NCI-H2227 (cell line): ENCODE results near the gene LRRFIP1.
"Not testable (repeated sequence)": the region's sequence is repeated elsewhere in the genome, so short reads cannot be mapped to it uniquely, and the experiment has no call there.

Experiments
- DNase-seq: peaks from one replicate; lab custom pipeline; 2025; ENCODE audit not compliant: unreplicated experiment; lab: John Stamatoyannopoulos, UW

Gene LRRFIP1, protein sequence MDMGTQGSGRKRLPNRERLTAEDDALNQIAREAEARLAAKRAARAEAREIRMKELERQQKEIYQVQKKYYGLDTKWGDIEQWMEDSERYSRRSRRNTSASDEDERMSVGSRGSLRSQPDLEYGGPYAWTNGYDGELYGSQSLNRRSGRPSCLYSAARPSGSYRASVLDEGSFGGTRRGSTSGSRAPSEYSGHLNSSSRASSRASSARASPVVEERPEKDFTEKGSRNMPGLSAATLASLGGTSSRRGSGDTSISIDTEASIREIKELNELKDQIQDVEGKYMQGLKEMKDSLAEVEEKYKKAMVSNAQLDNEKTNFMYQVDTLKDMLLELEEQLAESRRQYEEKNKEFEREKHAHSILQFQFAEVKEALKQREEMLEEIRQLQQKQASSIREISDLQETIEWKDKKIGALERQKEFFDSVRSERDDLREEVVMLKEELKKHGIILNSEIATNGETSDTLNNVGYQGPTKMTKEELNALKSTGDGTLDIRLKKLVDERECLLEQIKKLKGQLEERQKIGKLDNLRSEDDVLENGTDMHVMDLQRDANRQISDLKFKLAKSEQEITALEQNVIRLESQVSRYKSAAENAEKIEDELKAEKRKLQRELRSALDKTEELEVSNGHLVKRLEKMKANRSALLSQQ

DNA sequence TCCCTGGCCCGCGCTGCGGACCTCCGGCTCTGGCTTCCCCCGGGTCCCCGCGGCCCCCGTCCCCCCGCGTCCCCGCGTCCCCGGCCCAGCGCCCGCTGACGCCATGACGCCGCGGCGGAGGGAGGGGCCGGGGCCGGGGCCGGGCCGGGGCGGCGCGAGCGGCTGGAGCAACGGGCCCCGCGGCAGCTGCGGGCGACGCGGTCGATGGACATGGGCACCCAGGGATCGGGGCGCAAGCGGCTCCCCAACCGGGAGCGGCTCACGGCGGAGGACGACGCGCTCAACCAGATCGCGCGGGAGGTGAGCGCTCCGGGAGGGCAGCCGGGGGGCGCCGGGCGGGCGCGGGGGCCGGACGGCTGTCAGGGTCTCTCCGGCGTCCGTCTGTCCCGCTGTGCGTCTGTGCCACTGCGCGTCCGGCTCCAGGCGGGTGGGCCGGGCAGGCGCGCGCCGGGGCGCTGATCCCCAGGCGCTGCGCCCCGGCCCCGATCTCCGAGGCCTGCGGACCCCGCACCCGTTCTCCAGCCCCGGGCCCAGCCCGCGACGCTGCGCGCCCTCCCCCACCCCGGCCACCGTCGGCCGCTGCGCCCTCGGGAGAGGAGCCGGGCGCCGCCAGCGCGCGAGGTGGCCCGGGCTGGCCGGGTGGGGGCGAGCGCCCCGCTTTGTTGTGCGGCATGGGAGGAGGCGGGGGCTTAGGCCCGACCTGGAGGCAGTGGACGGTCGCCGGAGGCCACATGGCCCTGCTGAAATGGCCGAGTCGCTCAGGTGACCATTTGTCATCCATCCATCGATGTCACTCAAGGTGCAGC lies at the start of gene LRRFIP1:
Gene LRRFIP1 (plus strand): TSS at position 147 of the 806 bp plus-strand sequence. CDS start 58 bp downstream, at position 205.
- DNase-seq, result peak; percentile 63

DNA sequence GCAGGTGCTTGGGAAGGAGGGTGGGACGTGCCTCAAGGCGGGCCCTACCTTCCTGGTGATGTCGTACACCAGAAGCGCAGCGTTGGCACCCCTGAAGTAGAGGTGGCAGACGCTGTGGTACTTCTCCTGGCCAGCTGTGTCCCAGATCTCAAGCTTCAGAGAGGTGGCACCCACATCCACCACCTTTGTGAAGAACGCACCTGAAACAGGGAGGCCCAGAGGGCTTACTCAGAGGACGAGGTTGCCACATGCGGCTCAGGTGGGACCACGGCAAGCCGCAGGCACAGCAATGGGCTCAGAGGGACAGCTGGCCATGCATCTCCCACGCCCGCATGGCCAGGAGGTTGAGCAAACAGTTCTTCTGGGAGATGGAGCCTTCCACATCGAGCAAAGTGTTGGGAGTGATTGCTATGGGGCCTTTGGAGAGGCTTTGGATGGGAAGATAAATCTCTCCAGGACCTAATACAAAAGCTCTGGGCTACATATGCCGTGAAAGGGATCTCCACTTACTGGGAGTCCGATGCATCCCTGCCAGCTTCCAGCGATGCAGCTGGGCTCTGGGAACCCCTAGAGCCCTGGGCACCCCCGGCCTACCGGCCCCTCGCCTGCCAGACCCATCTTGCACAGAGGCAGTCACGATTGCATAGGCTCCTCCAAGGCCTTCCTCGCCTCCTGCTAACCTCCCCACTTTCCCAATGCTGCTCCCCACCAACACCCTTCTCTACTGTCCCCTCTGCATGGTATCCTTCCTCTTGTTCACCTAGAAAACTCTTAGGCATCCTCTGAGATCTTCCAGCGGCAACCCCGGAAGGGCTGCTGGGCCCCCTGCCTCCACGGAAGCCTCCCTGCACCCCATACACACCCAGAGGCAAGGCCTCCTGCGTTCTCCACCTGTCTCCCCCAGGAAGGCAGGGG lies 49.2 kb upstream of the LRRFIP1 start:
- no peak for DNase-seq

DNA sequence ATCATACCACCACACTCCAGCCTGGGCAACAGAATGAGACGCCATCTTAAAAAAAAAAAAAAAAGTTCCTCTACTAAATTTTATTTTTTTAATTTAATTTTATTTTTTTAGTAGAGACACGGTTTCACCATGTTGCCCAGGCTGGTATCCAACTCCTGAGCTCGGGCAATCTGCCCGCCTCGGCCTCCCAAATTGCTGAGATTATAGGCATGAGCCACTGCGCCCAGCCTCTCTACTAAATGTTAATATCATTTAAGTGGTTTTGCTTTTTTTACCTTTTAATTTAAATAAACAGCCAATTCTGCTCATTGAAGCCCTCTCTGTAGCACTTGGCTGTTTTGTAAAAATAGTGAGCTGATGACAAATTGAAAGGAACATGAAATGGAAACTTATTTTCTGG lies 46.1 kb upstream of the LRRFIP1 start:
- DNase-seq, result no peak

DNA sequence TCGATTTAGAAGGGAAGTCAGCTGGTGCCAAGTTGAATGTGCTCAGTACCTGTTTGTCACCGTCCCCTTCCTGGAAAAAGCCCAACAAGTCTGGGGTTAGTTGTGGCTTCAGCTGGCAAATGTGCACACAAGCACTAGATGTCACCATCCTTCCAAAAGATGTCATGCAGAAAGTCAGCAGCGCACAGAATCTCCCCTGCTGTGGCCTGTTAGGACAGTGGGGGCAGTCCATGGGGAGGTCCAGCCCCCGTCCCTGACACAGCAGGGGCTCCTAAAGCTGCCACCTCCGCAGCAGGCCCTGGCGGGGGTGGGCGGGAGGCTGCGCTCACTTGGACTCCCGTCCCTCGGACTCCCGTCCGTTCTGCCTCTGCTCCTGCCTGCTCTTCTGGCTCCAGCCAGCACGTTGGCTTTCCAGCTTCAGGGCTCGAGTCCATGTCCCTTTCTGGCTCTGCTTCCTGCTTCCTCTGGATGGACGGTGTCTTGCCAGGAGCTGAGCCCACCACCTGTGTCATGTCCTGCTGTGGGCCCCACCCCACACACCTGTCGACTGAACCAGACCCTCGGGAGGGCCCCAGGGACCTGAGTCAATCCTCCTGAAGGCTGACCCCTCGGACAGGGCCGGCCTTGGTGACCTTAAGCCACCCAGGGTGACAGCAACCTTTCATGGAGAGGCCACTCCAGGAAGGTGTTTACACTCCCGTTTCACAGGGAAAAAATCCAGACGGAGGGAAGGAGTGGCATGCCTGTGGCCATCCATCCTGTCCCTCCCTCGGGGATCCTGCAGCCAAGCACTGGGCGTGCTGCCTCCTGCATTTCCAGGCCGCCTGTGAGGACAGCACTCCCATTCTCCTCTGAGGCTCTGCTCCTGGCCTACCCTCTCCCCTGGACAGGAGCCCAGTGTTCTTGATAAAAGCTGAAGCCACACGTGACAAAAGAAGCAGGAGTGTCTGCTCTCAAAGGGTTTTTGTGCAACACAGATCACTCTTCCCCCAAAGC lies 45.3 kb upstream of the LRRFIP1 start:
- DNase-seq, result peak; percentile 49

DNA sequence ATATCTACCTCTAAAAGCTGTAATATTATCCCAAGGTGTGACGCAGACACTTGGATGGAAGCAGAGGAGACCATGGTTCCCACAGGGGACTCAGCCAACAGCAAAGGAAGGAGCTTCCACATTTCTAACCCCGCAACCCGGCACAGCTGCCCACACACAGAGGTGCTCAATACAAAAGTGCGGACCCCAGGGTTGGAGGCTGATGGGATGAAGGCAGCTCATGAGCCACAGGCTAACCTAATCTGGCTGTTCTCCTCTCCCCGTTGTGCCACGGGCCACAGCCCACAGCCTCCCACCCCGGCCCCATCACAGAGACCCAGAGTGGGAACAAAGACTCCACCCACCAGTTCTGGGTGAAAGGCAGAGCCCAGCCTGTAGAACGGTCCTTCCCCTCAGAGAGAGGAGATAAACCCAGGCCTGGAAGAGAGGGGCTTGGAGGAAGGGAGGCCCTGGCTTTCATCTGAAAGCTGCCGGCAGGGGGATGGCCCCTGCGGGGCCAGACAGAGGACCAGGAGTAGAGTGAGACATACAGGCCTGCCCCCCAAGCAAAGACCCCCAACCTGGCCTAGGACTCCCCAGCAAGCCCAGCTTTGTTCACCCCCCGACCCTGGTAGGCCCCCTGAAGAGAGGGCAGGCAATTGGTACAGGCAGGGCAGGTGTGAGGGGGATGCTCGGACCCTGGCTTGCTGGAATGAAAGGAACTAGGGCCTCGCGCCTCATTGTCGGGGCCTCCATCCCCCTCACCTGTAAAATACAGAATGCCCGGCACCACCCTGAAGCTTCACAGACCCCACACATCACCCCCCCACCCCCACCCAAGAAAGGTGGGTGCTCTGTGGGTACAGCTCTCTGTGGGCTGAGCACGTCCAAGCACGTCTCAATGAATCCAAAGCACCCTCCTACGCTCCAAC lies 43.7 kb upstream of the LRRFIP1 start:
- DNase-seq, result no peak

DNA sequence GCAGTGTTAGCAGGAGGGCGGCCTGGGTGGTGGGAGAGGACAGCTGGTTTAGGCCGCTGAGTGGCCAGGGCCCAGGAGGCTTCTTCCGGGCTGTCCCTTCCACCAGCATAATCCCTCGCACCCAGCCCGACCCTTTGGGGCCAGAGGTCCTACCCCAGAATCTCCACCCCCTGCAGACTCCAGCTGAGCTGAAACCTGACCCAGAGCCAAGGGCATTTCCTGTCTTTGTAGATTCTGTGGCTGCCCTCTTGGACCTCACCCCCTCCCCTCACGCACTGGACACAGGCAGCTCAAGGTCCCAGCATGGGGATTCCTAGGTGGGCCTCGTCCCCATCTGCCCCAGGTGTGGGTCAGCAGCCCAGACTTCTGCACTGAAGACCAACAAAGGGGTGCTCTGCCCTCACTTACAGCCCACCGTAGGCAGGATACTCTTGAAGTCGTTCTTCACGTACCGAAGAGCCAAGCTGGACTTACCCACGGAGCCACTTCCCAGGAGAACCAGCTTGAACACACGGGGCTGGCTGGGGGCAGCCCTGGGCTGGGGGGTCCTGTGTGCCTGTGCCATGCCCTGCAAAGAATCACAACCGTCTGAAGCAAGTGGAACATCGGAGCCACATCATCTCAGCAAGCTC lies 41.7 kb upstream of the LRRFIP1 start:
- no peak for DNase-seq

DNA sequence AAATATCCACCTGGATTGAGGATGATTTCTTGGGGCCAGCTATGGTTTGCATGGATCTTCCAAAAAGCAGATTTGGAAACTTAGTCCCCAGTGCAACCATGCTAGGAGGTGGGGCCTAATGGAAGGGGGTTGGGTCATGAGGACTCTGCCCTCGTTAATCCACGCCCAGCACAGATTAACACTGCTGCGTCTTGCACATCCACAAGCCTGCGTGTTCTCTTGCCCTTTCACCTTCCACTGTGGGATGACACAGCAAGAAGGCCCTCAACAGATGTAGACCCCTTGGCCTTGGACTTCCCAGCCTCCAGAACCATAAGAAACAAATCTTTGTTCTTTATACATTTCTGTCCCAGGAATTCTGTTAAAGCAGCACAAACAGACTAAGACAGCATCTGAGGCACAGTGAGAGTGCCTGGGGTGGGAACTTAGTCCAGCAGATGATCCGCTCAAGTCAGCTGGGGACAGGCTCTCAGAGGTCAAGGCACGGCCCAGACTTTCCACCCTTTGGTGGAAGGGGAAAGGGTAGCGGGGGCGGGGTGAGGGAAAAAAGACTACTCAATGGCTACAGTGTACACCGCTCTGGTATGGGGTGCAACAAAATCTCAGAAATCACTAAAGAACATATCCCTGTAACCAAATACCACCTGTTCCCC lies 39.2 kb upstream of the LRRFIP1 start:
- DNase-seq, result no peak

DNA sequence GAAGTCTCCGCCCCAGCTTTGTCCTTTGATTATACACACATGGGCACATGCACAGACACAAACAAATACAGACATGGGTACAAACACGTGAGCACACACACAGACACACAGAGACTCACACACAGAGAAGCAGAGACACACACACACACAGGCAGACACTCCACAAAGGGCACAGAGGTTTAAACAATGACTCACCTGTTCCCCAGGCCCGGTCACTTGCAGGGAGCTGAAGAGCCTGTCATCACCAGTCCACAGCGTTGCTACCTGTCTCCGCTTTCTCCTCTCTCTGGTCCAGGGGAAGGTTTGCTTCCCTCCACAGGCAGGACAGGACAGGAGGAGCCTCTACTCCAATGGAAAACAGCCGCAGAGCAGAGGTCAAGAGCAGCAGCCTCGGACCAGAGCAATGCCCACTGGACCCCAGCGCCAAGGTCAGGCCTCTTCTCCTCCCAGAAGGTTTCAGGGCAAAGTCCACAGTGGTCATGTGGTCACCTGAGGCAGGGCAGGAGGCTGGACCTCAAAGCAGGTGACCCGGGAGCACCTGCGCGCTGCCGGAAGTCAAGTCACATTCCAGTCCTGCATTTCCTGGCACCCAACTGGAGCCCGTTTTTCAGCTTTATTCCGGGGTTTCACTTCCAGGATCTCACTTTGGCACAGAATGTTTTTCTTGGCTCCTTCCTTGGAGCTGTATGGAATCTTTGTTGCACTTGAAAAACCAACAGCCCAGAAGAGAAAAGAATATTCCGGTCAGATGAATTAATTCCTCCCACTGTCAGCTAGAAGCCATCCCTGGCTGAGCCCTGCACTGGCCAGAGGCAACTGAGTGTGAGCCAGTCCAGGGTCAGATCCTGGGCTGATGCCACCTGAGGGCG lies 36.9 kb upstream of the LRRFIP1 start, which contains the start of gene RAB17:
Gene RAB17 (minus strand): TSS at position 463 of the 869 bp plus-strand sequence. CDS start 4,580 bp downstream, outside the sequence.
- no peak for DNase-seq

DNA sequence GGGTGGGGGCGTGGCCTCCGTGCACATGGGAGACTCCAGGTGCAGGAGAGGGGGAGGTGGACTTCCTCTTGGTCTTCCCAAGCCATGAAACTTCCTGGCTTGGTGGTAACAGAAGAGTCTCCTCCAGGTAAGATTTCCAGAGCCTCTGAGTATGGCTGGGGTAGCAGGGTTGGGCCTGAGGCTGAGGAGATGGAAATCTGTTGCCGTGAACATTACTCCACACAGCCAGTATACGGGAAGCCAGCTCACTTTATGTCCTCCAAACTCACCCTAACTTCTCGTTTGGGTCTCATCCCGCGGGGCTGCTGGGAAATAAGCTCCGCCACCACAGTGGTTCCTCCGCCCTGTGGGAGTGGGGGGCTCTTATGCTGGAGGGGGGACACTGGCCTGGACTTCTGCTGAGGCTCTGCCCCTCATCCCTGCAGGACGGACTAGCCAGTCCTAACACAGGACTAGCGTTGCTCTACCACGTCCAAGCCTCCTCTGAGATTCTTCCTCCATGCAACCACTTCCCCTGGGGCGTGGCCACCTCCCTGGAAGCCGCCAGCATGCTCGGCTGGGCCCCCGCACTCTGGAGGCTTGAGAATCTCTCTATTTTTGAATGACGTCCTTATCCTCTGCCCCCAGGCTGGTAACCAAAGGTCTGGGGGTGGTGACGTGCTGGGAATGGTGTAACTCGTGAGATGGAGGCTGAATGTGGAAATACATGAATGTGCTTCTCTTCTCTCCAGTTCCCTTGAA lies 36.1 kb upstream of the LRRFIP1 start:
- DNase-seq, result no peak

DNA sequence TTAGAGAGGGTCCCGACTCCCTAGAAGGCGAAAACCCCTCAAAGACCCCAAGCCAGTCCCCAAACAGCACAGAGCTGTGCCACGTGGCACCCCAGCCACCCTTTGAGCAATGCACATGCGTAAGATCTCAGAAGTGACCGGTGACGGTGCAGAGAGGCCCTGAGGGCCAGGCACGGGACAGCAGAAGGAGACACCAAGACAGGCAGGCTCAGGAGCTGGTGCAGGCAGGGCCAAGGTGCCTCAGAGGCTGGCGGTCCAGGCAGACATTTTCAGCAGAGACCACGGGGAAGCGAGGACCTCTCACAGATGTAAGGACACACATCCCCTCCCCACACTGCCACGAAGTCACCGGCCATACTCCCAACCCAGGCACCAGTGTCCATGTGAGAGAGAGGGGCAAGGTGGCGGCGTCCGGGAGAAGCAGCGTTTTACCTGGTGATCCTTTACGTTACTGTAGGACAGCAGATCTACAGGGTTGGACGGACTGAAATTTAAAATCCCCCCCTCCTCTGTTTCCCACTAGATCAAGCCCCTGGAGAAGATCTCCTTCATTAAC lies 34.9 kb upstream of the LRRFIP1 start:
- no peak for DNase-seq

DNA sequence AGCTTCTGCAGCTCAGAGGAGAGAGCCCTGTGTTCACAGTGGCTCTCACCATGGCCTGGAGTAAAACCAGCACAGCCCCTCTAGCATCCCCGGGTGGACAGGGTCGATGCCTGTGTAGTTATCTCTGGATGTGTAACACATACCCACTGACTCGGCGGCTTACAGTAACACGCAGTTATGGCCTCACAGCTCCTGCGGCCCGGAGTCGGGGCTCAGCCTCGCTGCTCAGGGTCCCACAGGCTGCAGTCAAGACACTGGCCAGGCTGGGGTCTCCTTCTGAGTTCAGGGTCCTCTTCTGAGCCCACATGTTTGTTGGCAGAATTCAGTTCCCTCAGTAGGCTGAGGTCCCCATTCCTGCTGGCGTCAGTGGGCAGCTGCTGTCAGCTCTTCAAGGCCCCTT lies 34.4 kb upstream of the LRRFIP1 start:
- DNase-seq, result no peak

DNA sequence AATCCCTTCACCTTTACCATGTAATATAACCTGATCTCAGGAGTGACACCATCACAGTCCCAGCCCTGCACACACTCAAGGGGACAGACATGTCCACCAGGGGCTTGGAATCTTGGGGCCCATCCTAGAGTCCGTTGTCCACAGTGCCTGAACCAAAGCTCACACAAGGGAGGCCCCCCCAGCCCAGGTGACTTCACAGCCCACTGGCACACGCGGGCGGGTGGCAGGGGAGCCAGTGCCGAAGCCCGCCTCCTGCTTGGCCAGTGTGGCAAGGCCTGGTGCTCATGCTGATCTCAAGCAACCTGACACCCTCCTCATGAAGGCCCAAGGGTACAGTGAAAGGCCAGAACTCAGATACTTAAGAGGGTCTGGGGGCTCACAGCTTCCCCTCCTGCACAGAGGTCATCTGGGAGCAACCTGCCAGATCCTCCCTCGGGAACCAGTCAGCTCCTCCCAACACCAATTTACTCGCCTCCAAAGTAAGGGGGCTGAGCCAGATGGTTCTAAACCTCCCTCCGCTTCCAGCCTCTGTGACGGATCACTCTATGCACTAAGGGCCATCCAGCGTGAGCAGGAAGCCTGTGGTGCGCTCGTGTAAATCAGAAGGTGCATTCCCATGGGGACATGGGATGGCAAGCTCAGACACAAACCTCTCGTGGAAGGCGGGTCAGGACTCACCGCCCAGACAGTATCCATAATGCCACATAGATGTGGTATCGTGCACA lies 33.6 kb upstream of the LRRFIP1 start:
- no peak for DNase-seq

DNA sequence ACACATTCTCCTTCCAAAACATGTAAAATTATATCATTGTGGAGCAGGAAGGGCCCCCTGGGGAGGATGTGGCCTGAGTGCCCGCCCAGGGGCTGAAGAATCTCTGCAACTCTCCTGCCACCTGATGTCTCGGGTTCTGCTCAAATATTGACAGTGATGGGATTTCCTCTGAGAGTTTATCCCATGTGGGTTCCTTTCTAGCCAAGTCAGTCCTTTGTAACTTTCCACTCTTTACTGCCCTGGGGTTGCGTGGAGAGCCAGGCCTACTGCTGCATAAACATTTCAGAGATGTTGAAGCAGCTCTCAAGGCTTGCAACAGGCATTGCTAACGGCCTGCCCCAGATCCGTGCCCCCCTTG lies 32.9 kb upstream of the LRRFIP1 start:
- no peak for DNase-seq

DNA sequence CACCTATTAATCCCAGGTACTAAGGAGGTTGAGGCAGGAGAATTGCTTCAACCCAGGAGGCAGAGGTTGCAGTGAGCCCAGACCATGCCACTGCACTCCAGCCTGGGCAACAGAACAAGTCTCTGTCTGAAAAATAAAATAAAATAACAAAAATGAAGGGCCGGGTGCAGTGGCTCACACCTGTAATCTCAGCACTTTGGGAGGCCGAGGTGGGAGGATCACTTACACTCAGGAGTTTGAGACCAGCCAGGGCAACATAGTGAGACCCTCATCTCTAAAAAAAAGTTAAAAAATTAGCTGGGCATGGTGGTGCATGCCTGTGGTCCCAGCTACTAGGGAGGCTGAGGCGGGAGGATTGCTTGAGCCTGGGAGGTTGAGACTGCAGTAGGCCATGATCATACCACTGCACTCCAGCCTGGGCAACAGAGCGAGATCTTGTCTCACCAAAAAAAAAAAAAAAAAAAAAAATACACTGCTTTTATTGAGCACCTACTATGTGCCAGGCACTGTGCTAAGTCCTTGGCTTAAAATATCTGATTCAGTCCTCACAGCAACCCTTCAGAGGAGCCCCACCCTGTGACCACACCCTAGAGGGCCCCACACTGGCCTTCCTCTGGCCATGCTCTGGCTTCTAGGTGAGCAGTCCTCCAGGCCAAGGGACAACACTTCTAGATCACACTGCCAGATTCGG lies 31.4 kb upstream of the LRRFIP1 start:
- DNase-seq, result not testable (repeated sequence)
